ENCODE measurements around the gene CCDC33.

The CCDC33 gene

DNA sequence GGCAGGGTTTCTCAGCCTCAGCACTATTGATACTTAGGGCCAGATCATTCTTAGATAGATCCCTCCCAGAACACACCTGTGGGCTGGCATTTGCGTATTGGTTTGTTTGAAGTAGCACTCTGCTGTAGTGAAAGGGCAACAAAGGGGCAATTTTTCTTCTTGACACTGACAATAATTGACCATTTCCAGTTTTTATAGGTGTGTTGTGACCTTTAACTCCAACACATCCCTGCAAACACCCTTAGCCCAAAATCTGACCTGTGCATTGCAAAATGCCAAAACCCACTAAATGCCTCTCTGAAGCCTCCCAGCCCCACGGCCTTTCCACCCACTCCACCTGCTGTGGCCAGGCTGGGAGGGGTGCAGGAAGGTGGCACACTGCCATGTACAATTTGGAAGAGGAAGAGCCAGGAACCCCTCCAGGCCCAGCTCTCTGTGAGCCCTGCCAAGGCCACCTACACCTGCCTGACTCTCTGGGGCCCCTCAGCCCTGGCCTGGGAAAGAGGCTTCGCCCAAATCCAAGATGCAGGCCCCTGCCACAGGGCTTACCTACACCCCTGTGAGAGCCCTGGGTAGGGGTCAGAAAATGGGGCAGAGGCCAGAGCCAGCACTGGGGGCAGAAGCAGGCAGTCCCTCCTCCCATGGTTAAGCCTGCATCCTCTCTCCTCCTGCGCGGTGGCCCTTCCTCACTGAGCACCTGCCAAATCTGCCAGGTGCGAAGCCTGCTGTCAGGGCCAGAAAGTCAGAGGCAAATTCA, 140.9 kb downstream of the CCDC33 start:
- Histone ChIP-seq H2BK5ac (ENCODE audit: low read depth, low read length, poor library complexity) (peak overlapping the region; percentile 1), H3K23ac (ENCODE audit: low read length) (no peak overlapping the region), H2AFZ (ENCODE audit: insufficient read depth, low read length, poor library complexity) (no peak overlapping the region), H3K9ac (ENCODE audit: low read length) (no peak overlapping the region), H3K14ac (ENCODE audit: low read length) (peak overlapping the region; percentile 38), H3K4ac (ENCODE audit: low read depth, low read length) (peak overlapping the region; percentile 8), H4K12ac (ENCODE audit: low read depth, low read length) (no peak overlapping the region), H2AK5ac (ENCODE audit: low read length) (peak overlapping the region; percentile 6), H3K79me2 (ENCODE audit: control insufficient read depth, insufficient read depth, low read length, poor library complexity) (peaks cover 4% of the 10 kb centered on the region), H3K4me2 (ENCODE audit: low read length) (no peak overlapping the region), H2BK12ac (ENCODE audit: low read length) (peak overlapping the region; percentile 16), H3K27ac (ENCODE audit: low read depth, low read length) (no peak overlapping the region), H4K8ac (ENCODE audit: low read depth, low read length) (peak overlapping the region; percentile 5), H3K36me3 (ENCODE audit: control insufficient read depth in 1 of 2, insufficient read depth in 2 of 2, low read length in 2 of 2) (no peaks in the 10 kb centered on the region), H3K18ac (ENCODE audit: low read length) (peak overlapping the region; percentile 28), H3K9me3 (ENCODE audit: insufficient read depth, low read depth, low read length) (no peaks in the 10 kb centered on the region), H2BK120ac (ENCODE audit: insufficient read depth, low read length, poor library complexity) (peak overlapping the region; percentile 71), H3K79me1 (ENCODE audit: low read length) (peaks cover 31% of the 10 kb centered on the region), H3K4me3 (ENCODE audit: low read depth, low read length) (no peak overlapping the region), H3K27me3 (ENCODE audit: insufficient read depth, low read length) (no peaks in the 10 kb centered on the region), H4K91ac (ENCODE audit: low read depth, low read length) (peak overlapping the region; percentile 40), H3K4me1 (ENCODE audit: control insufficient read depth in 1 of 2, insufficient read depth in 2 of 2, low read length in 2 of 2) (peaks cover 11 to 26% of the 10 kb centered on the region in 2 experiments)
- WGBS (ENCODE audit: extremely low coverage, insufficient coverage, insufficient read length): no CpG with 5 or more reads among the region's 6 CpGs
- no peak for DNase-seq

DNA sequence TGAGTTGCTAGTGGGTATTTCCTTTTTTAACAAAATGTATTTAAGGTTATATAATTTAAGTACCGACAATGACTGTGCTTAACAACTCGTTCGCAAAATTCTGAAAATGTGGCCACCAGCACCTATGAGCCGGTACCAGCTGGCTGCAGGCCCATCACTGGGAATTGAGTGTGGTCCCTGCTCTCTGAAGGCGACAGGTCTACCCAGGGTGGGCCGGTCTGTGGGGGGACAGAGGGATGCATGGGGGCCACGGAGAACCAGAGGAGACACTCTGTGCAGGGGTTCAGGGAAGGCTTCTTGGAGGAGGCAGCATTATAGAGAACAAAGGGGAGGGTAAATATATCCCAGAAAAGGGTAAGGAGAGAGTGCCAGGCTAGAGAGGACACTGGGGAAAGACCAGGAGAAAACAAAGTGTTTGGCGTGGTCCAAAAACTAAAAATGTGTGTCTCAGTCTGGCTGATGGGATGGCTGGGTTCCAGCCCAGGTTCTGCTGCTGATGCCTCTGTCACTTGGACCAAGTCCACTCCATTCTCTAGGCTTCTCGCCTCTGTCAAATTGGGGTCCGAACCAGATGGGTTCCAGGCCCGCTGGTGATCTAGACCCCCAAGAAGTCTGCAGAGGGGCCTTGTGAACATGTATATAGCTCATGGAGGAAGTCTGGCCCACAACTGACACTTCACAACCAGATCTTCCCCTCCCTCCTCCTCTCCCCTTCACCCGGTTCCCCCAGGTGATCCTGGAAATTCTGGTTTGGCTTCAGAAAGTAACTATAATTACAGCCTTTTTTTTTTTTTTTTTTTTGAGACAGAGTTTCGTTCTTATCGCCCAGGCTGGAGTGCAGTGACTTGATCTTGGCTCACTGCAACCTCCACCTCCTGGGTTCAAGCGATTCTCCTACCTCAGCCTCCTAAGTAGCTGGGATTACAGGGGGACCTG, 142.0 kb downstream of the CCDC33 start:
- peak overlapping the region; percentile 32 for H4K12ac ChIP-seq (ENCODE audit: low read depth, low read length)
- H3K9me3 ChIP-seq (ENCODE audit: insufficient read depth, low read depth, low read length): no peaks in the 10 kb centered on the region
- H3K36me3 ChIP-seq (ENCODE audit: control insufficient read depth in 1 of 2, insufficient read depth in 2 of 2, low read length in 2 of 2): no peaks in the 10 kb centered on the region
- no peak overlapping the region for H3K23ac ChIP-seq (ENCODE audit: low read length)
- no peak overlapping the region for H2AFZ ChIP-seq (ENCODE audit: insufficient read depth, low read length, poor library complexity)
- no peak overlapping the region for H3K4me3 ChIP-seq (ENCODE audit: low read depth, low read length)
- peak overlapping the region; percentile 95 for H2AK5ac ChIP-seq (ENCODE audit: low read length)
- peak overlapping the region; percentile 99 for H4K91ac ChIP-seq (ENCODE audit: low read depth, low read length)
- no peaks in the 10 kb centered on the region for H3K27me3 ChIP-seq (ENCODE audit: insufficient read depth, low read length)
- peak overlapping the region; percentile 91 for H3K27ac ChIP-seq (ENCODE audit: low read depth, low read length)
- peak overlapping the region; percentile 83 for H4K8ac ChIP-seq (ENCODE audit: low read depth, low read length)
- peak overlapping the region; percentile 84 for H3K4ac ChIP-seq (ENCODE audit: low read depth, low read length)
- peak overlapping the region; percentile 18 for H3K4me2 ChIP-seq (ENCODE audit: low read length)
- H3K9ac ChIP-seq (ENCODE audit: low read length): no peak overlapping the region
- H2BK120ac ChIP-seq (ENCODE audit: insufficient read depth, low read length, poor library complexity): peak overlapping the region; percentile 98
- peaks cover 38% of the 10 kb centered on the region for H3K79me1 ChIP-seq (ENCODE audit: low read length)
- H3K14ac ChIP-seq (ENCODE audit: low read length): peak overlapping the region; percentile 94
- DNase-seq: peak; percentile 72 to 89
- peak overlapping the region; percentile 95 for H2BK12ac ChIP-seq (ENCODE audit: low read length)
- H2BK5ac ChIP-seq (ENCODE audit: low read depth, low read length, poor library complexity): peak overlapping the region; percentile 96
- WGBS (ENCODE audit: extremely low coverage, insufficient coverage, insufficient read length): no CpG with 5 or more reads among the region's 15 CpGs
- H3K18ac ChIP-seq (ENCODE audit: low read length): peak overlapping the region; percentile 85
- peaks cover 14 to 29% of the 10 kb centered on the region in 2 experiments for H3K4me1 ChIP-seq (ENCODE audit: control insufficient read depth in 1 of 2, insufficient read depth in 2 of 2, low read length in 2 of 2)
- H3K79me2 ChIP-seq (ENCODE audit: control insufficient read depth, insufficient read depth, low read length, poor library complexity): peaks cover 4% of the 10 kb centered on the region

DNA sequence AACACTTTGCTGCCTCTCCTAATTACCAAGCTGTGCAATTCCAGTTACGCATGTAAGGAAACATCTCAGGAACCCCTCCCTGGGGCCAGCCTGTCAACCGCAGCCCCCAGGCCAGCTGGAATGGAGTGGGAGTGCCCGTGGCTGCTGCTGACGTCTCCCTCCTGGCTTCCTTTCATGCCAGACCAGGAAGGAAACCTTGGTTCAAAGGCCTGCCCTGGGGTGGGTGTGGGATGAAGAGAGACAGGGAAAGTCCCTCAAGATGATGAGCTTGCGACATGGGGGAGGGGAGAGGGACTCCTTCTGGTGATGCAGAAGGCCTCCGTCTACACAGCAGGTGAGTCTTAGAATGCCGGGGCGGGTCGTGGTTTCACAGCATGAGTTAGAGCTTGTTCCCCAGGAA, 142.7 kb downstream of the CCDC33 start:
- Histone ChIP-seq H4K91ac (ENCODE audit: low read depth, low read length) (peak overlapping the region; percentile 99), H4K12ac (ENCODE audit: low read depth, low read length) (no peak overlapping the region), H3K4me1 (ENCODE audit: control insufficient read depth in 1 of 2, insufficient read depth in 2 of 2, low read length in 2 of 2) (peaks cover 19 to 31% of the 10 kb centered on the region in 2 experiments), H2BK5ac (ENCODE audit: low read depth, low read length, poor library complexity) (peak overlapping the region; percentile 66), H3K18ac (ENCODE audit: low read length) (no peak overlapping the region), H3K36me3 (ENCODE audit: control insufficient read depth in 1 of 2, insufficient read depth in 2 of 2, low read length in 2 of 2) (no peaks in the 10 kb centered on the region), H3K79me1 (ENCODE audit: low read length) (peaks cover 41% of the 10 kb centered on the region), H3K9ac (ENCODE audit: low read length) (no peak overlapping the region), H2BK120ac (ENCODE audit: insufficient read depth, low read length, poor library complexity) (peak overlapping the region; percentile 88), H2AFZ (ENCODE audit: insufficient read depth, low read length, poor library complexity) (no peak overlapping the region), H3K4ac (ENCODE audit: low read depth, low read length) (no peak overlapping the region), H3K79me2 (ENCODE audit: control insufficient read depth, insufficient read depth, low read length, poor library complexity) (peaks cover 4% of the 10 kb centered on the region), H3K14ac (ENCODE audit: low read length) (no peak overlapping the region), H2AK5ac (ENCODE audit: low read length) (no peak overlapping the region), H3K27ac (ENCODE audit: low read depth, low read length) (peak overlapping the region; percentile 91), H3K23ac (ENCODE audit: low read length) (no peak overlapping the region), H3K9me3 (ENCODE audit: insufficient read depth, low read depth, low read length) (no peaks in the 10 kb centered on the region), H3K27me3 (ENCODE audit: insufficient read depth, low read length) (no peaks in the 10 kb centered on the region), H4K8ac (ENCODE audit: low read depth, low read length) (no peak overlapping the region), H3K4me3 (ENCODE audit: low read depth, low read length) (no peak overlapping the region), H3K4me2 (ENCODE audit: low read length) (peak overlapping the region; percentile 18), H2BK12ac (ENCODE audit: low read length) (no peak overlapping the region)
- peak; percentile 99 for DNase-seq
- WGBS (ENCODE audit: extremely low coverage, insufficient coverage, insufficient read length): no CpG with 5 or more reads among the region's 9 CpGs

DNA sequence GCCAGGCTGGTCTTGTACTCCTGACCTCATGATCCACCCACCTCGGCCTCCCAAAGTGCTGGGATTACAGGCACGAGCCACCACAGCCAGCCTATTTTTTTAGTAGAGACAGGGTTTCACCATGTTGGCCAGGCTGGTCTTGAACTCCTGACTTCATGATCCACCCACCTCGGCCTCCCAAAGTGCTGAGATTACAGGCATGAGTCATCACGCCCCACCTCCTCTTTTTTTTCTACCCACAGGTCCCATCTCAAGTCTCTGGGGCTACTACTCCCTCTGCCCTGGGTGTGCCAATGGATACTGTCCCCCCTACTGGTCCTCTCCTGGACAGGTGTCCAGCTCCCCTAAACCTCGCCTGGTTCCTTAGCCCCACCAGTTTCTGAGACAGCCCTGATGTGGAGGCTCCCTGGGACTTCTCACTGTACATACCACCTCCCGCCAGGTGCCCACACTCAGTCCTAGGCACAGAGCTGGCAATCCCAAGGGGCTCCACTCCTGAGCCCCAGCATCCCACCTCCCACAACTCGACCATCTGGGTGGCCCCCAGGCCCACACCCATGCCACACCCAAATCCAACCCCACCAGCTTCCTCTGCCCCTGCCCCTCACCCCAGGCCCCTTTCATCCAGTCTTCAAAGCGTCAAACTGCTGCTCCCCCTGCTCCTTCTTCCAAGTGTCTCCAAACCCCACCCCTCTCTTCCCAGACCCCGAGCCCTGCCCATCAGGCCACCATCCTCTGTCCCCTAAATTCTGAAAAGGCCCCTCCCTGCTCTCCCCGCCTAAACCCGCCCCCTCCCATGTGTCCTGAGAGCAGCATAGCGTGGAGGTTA, 144.4 kb downstream of the CCDC33 start:
- peak overlapping the region; percentile 81 for H4K91ac ChIP-seq (ENCODE audit: low read depth, low read length)
- peak overlapping the region; percentile 69 for H4K8ac ChIP-seq (ENCODE audit: low read depth, low read length)
- H3K27ac ChIP-seq (ENCODE audit: low read depth, low read length): peak overlapping the region; percentile 23
- H3K14ac ChIP-seq (ENCODE audit: low read length): peak overlapping the region; percentile 50
- H3K79me1 ChIP-seq (ENCODE audit: low read length): peaks cover 51% of the 10 kb centered on the region
- no peaks in the 10 kb centered on the region for H3K27me3 ChIP-seq (ENCODE audit: insufficient read depth, low read length)
- peak overlapping the region; percentile 87 for H2AK5ac ChIP-seq (ENCODE audit: low read length)
- no peak overlapping the region for H3K4me2 ChIP-seq (ENCODE audit: low read length)
- H2BK120ac ChIP-seq (ENCODE audit: insufficient read depth, low read length, poor library complexity): peak overlapping the region; percentile 74
- H2AFZ ChIP-seq (ENCODE audit: insufficient read depth, low read length, poor library complexity): no peak overlapping the region
- no peaks in the 10 kb centered on the region for H3K36me3 ChIP-seq (ENCODE audit: control insufficient read depth in 1 of 2, insufficient read depth in 2 of 2, low read length in 2 of 2)
- H3K23ac ChIP-seq (ENCODE audit: low read length): no peak overlapping the region
- H3K4ac ChIP-seq (ENCODE audit: low read depth, low read length): peak overlapping the region; percentile 37
- peak overlapping the region; percentile 75 for H2BK12ac ChIP-seq (ENCODE audit: low read length)
- WGBS (ENCODE audit: extremely low coverage, insufficient coverage, insufficient read length): no CpG with 5 or more reads among the region's 12 CpGs
- H3K9ac ChIP-seq (ENCODE audit: low read length): no peak overlapping the region
- H3K18ac ChIP-seq (ENCODE audit: low read length): peak overlapping the region; percentile 56
- H3K9me3 ChIP-seq (ENCODE audit: insufficient read depth, low read depth, low read length): no peaks in the 10 kb centered on the region
- H3K4me3 ChIP-seq (ENCODE audit: low read depth, low read length): no peak overlapping the region
- no peak for DNase-seq
- peaks cover 7% of the 10 kb centered on the region for H3K79me2 ChIP-seq (ENCODE audit: control insufficient read depth, insufficient read depth, low read length, poor library complexity)
- no peak overlapping the region for H4K12ac ChIP-seq (ENCODE audit: low read depth, low read length)
- peak overlapping the region; percentile 29 for H2BK5ac ChIP-seq (ENCODE audit: low read depth, low read length, poor library complexity)
- H3K4me1 ChIP-seq (ENCODE audit: control insufficient read depth in 1 of 2, insufficient read depth in 2 of 2, low read length in 2 of 2): peaks cover 28 to 40% of the 10 kb centered on the region in 2 experiments
